Activated CD8-positive, alpha-beta T cell treated with anti-CD3 and anti-CD28 coated beads for 36 hours (primary cell): ENCODE data around the gene INSL3. TPM values are rescaled to one million over a fixed set of nuclear protein-coding genes. Genes with fewer than 3 reads are reported as not detected.
A peak's percentile ranks its signal among the peaks of the same experiment; 100 is the strongest.

ENCODE experiments used
- ATAC-seq: fragments of 200-7000 bp; cut with Tn5 transposase; one replicate; pipeline ENCODE4 v1.10.0; 2021; ENCODE audit warnings: mild to moderate bottlenecking, moderate library complexity
- CTCF ChIA-PET: fragments of 350-600 bp; sonication (Branson Sonifier 250); formaldehyde crosslinking; loops from one replicate; lab custom pipeline; 2021; ENCODE audit warnings: antibody characterized with exemption; lab: Charles Lee
- POLR2A ChIA-PET: fragments of 350-600 bp; sonication (Branson Sonifier 250); formaldehyde crosslinking; loops from one replicate; lab custom pipeline; 2021; ENCODE audit warnings: antibody characterized with exemption; lab: Charles Lee
- DNase-seq: peaks from one replicate; pipeline ENCODE4 v3.0.0-alpha.2; 2020
- H3K27ac Mint-ChIP-seq: one replicate; pipeline ENCODE4 v1.8.0; 2021; ENCODE audit warnings: mild to moderate bottlenecking, mixed read lengths
- H3K27me3 Mint-ChIP-seq: one replicate; pipeline ENCODE4 v1.8.0; 2021; ENCODE audit warnings: mixed read lengths
- H3K36me3 Mint-ChIP-seq: one replicate; pipeline ENCODE4 v1.8.0; 2021; ENCODE audit warnings: low read depth, mixed read lengths
- H3K4me1 Mint-ChIP-seq: one replicate; pipeline ENCODE4 v1.8.0; 2021; ENCODE audit warnings: low read depth, mixed read lengths
- H3K4me3 Mint-ChIP-seq: one replicate; pipeline ENCODE4 v1.8.0; 2021; ENCODE audit warnings: mild to moderate bottlenecking, moderate library complexity, mixed read lengths
- H3K9me3 Mint-ChIP-seq: one replicate; pipeline ENCODE4 v1.8.0; 2021; ENCODE audit warnings: mixed read lengths
- intact Hi-C: fragments of 100-400 bp; cut with micrococcal nuclease; formaldehyde crosslinking; loops from one replicate; pipeline ENCODE4 v1.10.0; 2022
- total RNA-seq, 2 experiments: library from RNA; stranded (reverse); gene quantifications; one replicate each; pipeline ENCODE4 v1.2.3, GENCODE V29; 2021
- TF ChIP-seq, protein P1 (sequence below): fragments of 200-600 bp; IDR thresholded peaks from one replicate; pipeline ENCODE4 v1.8.0; 2022; ENCODE audit warnings: antibody characterized with exemption, mild to moderate bottlenecking

INSL3 gene
- total RNA-seq, 2 experiments from 2014 or later: 5.9 to 6.9 TPM

DNA sequence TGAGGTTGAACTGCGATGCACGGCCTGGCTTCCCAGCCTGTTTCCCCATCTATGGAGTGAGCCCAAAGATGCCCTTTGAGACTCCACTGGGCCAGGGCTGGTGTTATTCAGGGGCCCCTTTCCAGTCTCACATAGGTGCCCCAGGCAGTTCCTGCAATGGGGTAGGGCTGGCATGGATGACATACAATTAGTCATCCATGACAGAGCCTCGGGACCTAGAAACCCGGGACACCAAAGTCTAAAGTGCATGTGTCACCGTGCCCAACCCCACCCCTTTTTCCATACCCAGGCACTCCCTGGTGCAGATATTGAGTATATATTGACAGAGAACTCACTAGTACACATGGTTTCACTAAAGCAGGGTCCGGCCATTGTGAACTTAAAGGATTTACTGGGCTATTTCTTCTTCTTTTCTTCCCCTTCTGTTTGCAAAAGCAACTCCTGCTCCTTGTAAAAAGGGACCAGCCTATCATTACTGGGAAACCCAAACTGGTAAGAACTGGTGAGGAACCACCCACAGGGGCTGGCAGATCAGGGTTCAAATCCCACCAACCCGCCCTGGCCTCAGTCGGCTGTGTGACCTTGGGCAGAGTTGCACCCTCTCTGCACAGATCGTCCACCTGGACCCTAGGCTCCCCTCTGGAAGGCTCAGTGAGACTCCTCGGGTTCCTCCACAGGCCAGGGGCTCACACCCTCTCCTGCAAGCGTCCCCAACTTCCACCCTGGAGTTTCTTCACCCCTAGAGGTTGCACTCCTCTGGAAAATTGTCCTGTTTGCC, 23.7 kb downstream of the INSL3 start:
- ChIA-PET POLR2A (interaction anchor here (1.2 kb wide), 2 partner anchors 13 to 47 kb away, joined by 3 read pairs; no protein-coding TSS in a partner anchor), CTCF (interaction anchor here (1.0 to 1.2 kb wide), 4 partner anchors 14 to 93 kb away, joined by 3 to 5 read pairs (median 3); no protein-coding TSS in a partner anchor)
- H3K27me3 Mint-ChIP-seq: peaks cover 4% of the 10 kb centered on the region
- ATAC-seq: peak; percentile 90
- peaks cover 38% of the 10 kb centered on the region for H3K4me1 Mint-ChIP-seq
- intact Hi-C loops: loop anchor here (10.0 kb wide), 1 partner anchor 57 kb away; the partner anchor contains the start of gene RPL18A
- DNase-seq: peak; percentile 78
- TF ChIP-seq, protein P1, sequence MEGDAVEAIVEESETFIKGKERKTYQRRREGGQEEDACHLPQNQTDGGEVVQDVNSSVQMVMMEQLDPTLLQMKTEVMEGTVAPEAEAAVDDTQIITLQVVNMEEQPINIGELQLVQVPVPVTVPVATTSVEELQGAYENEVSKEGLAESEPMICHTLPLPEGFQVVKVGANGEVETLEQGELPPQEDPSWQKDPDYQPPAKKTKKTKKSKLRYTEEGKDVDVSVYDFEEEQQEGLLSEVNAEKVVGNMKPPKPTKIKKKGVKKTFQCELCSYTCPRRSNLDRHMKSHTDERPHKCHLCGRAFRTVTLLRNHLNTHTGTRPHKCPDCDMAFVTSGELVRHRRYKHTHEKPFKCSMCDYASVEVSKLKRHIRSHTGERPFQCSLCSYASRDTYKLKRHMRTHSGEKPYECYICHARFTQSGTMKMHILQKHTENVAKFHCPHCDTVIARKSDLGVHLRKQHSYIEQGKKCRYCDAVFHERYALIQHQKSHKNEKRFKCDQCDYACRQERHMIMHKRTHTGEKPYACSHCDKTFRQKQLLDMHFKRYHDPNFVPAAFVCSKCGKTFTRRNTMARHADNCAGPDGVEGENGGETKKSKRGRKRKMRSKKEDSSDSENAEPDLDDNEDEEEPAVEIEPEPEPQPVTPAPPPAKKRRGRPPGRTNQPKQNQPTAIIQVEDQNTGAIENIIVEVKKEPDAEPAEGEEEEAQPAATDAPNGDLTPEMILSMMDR: no peak
- H3K36me3 Mint-ChIP-seq: no peaks in the 10 kb centered on the region
- H3K4me3 Mint-ChIP-seq: no peak overlapping the region
- no peak overlapping the region for H3K27ac Mint-ChIP-seq
- H3K9me3 Mint-ChIP-seq: no peaks in the 10 kb centered on the region

DNA sequence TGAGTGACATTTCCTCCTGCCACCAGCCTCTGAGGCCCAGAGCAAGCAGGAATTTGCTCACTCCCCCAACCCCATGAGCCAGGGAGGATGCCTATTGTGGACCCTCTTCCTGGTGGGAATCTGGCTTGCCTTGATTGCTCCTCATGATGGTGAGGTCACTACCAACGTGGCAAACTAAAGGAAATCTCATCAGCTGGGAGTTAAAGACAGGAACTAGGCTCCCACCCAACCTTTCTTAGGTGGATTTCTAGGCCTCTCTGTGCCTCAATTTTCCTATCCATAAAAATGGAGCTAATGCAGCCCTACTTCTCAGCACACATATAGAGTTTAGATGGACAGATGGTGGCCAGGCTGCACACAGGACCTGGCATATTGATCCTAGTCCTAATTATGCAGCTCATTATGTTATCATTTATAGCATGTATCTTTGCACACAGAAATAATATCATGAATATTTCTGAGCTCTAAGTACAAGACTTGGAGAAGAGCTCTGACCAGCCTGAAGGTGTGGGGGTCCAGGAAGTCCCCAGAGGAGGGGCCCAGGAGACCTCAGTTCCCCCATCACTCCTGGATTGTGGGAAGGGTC, 24.4 kb downstream of the INSL3 start:
- no peaks in the 10 kb centered on the region for H3K36me3 Mint-ChIP-seq
- no peak overlapping the region for H3K27ac Mint-ChIP-seq
- peaks cover 36% of the 10 kb centered on the region for H3K4me1 Mint-ChIP-seq
- ChIA-PET CTCF (interaction anchor here (0.9 to 1.2 kb wide), 4 partner anchors 13 to 93 kb away, joined by 3 to 5 read pairs (median 3); partner anchors contain the start of gene RPL18A), POLR2A (interaction anchor here (1.2 kb wide), 2 partner anchors 13 to 48 kb away, joined by 3 read pairs; no protein-coding TSS in a partner anchor)
- H3K9me3 Mint-ChIP-seq: no peaks in the 10 kb centered on the region
- no peak for DNase-seq
- TF ChIP-seq, protein P1: no peak
- intact Hi-C loops: loop anchor here (10.0 kb wide), 1 partner anchor 58 kb away; the partner anchor contains the start of gene RPL18A
- ATAC-seq: no peak
- no peak overlapping the region for H3K4me3 Mint-ChIP-seq
- H3K27me3 Mint-ChIP-seq: peaks cover 4% of the 10 kb centered on the region

DNA sequence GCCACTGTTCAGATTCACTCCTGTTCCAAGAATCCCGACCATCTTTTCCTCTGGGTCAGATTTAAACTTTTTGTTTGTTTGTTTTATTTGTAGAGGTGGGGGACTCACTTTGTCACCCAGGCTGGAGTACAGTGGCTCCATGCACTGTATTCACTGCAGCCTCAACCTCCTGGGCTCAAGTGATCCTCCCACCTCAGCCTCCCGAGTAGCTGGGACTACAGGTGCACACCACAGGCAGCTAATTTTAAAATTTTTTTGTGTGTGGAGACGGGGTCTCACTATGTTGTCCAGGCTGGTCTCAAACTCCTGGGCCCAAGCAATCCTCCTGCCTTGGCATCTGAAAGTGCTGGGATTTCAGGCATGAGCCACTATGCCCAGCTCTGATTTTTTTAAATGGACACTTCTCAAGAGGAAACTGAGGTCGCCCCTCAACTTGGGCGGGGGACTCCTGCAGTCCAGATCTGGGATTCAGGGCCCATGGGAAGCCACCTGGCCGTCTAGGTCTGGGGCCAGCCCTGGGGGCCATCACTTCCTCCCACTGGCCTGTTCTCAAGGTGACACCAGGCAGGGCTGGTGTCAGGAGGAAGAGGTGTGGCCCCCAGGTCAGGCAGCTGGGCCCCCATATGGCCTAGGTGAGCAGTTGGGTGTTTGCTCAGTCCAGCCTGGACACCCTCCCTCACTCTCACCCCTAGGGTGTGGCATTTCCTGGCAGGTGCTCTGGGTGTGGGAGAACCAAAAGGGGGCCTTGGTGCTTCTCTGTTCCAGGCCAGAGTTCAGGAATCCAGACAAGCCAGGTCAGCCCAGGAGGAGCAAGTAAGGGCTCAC, 25.1 kb downstream of the INSL3 start:
- Mint-ChIP-seq H3K4me3 (no peak overlapping the region), H3K9me3 (no peaks in the 10 kb centered on the region), H3K27me3 (peaks cover 4% of the 10 kb centered on the region), H3K27ac (no peak overlapping the region), H3K4me1 (peaks cover 43% of the 10 kb centered on the region), H3K36me3 (no peaks in the 10 kb centered on the region)
- DNase-seq (no peak), ATAC-seq (no peak)
- ChIA-PET POLR2A (interaction anchor here (0.8 to 1.2 kb wide), 4 partner anchors 14 to 137 kb away, joined by 3 read pairs; partner anchors contain the start of gene CCDC124), CTCF (interaction anchor here (0.9 to 2.2 kb wide), 5 partner anchors 13 to 92 kb away, joined by 3 to 16 read pairs (median 3); partner anchors contain the start of gene RPL18A)
- TF ChIP-seq, protein P1: no peak
- intact Hi-C loops: loop anchor here (10.0 kb wide), 1 partner anchor 59 kb away; the partner anchor contains the start of gene RPL18A

DNA sequence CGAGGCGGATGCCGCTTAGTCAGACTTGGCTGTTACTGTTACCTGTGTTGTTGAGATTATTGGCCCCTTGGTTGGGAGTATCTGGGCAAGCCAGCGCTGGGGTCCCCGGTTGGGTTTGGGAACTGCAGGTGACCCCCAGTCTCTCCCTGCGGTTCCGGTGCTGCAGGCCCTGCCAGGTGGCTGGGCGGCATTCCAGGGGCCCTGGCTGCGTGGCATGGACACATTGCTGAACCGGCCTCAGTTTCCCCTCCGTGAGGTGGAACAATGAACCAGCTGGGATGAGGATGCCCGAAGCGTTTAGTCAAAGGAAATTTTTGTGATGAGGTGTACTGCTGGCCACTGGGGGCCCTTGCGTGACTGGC, 25.8 kb downstream of the INSL3 start:
- POLR2A ChIA-PET: interaction anchor here (0.8 kb wide), 1 partner anchor 37 kb away, joined by 3 read pairs; no protein-coding TSS in a partner anchor
- Mint-ChIP-seq H3K4me3 (peak overlapping the region; percentile 41), H3K4me1 (peaks cover 46% of the 10 kb centered on the region)

More for the DNA sequence above, 25.8 kb downstream of the INSL3 start:
- Mint-ChIP-seq H3K9me3 (no peaks in the 10 kb centered on the region), H3K27ac (no peak overlapping the region), H3K27me3 (peaks cover 4% of the 10 kb centered on the region), H3K36me3 (no peaks in the 10 kb centered on the region)
- intact Hi-C loops: loop anchor here (10.0 kb wide), 1 partner anchor 59 kb away; the partner anchor contains the start of gene RPL18A
- CTCF ChIA-PET: interaction anchor here (0.8 to 2.2 kb wide), 4 partner anchors 56 to 138 kb away, joined by 3 to 16 read pairs (median 5); partner anchors contain the start of gene CCDC124
- no peak for DNase-seq
- TF ChIP-seq, protein P1: no peak
- no peak for ATAC-seq
